Bronchial epithelial cell (primary cell): Measurements from ENCODE around the gene OBP2B. TPM values are rescaled to one million over a fixed set of nuclear protein-coding genes. Genes with fewer than 3 reads are reported as not detected.

Experiments
- DNase-seq: peaks from one replicate; pipeline ENCODE4 v3.0.0-alpha.2; 2010; ENCODE audit warnings: low read depth
- FAIRE-seq: peaks from 2 replicates; lab custom pipeline; 2011; peaks lifted over from hg19 to GRCh38; lab: Jason Lieb, UNC
- H3K27me3 ChIP-seq: 2 replicates; pipeline ENCODE4 v1.5.1; 2011; ENCODE audit warnings: low read length; ENCODE audit not compliant: control insufficient read depth, insufficient read depth
- H3K36me3 ChIP-seq: 2 replicates; pipeline ENCODE4 v1.5.1; 2011; ENCODE audit warnings: low read length; ENCODE audit not compliant: control insufficient read depth, insufficient read depth
- H3K4me3 ChIP-seq: 2 replicates; pipeline ENCODE4 v1.5.1; 2011; ENCODE audit warnings: mild to moderate bottlenecking, low read depth, low read length, control low read depth
- CTCF ChIP-seq: IDR thresholded peaks from 2 replicates; pipeline ENCODE4 v1.5.1; 2011; ENCODE audit warnings: mild to moderate bottlenecking, moderate library complexity, low read length, control low read depth, inconsistent platforms; ENCODE audit not compliant: insufficient read depth, severe bottlenecking
- total RNA-seq: library from RNA; depleted of rRNA; stranded (reverse); fragments of >200 nt; gene quantifications from 2 replicates; pipeline ENCODE4 v1.2.1, GENCODE V29; 2014

Gene OBP2B
- total RNA-seq, 1 donor from 2014 or later = not detected

- Histone ChIP-seq H3K4me3 (no peak overlapping the region), H3K36me3 (no peaks in the 10 kb centered on the region), H3K27me3 (peaks cover 7% of the 10 kb centered on the region)
- no peak for DNase-seq
- TF ChIP-seq CTCF = no peak
- no peak for FAIRE-seq
Observed at GRCh38 chr9:133158695-133159094, 50.4 kb downstream of the OBP2B start.

Other genes with a start within 250 kb of the OBP2B start
- gene GFI1B, start 230.6 kb downstream of the OBP2B start, total RNA-seq = not detected in 2 replicates
- gene GTF3C5, start 178.3 kb downstream of the OBP2B start, total RNA-seq = 29.7 and 31.4 TPM in 2 replicates
- 0.53 and 1.3 TPM in 2 replicates for gene CEL, start 147.3 kb downstream of the OBP2B start, total RNA-seq
- 18.7 and 21.1 TPM in 2 replicates for gene RALGDS, start 88.0 kb downstream of the OBP2B start, total RNA-seq
- gene GBGT1, start 45.3 kb downstream of the OBP2B start, total RNA-seq = 1.0 and 1.1 TPM in 2 replicates
- gene ABO, start 66.0 kb upstream of the OBP2B start, total RNA-seq = 1.8 and 1.9 TPM in 2 replicates
- gene SURF6, start 126.9 kb upstream of the OBP2B start, total RNA-seq = 9.0 and 11.1 TPM in 2 replicates
- 17.5 and 21.3 TPM in 2 replicates for gene MED22, start 138.9 kb upstream of the OBP2B start, total RNA-seq
- 2,200 and 3,023 TPM in 2 replicates for gene RPL7A, start 139.0 kb upstream of the OBP2B start, total RNA-seq
- gene SURF1, start 147.2 kb upstream of the OBP2B start, total RNA-seq = 23.4 and 44.5 TPM in 2 replicates
- 46.6 and 51.3 TPM in 2 replicates for gene SURF2, start 147.3 kb upstream of the OBP2B start, total RNA-seq
- gene SURF4, start 166.8 kb upstream of the OBP2B start, total RNA-seq = 269 and 295 TPM in 2 replicates
- gene STKLD1, start 167.1 kb upstream of the OBP2B start, total RNA-seq = under 0.01 and 0.38 TPM in 2 replicates
- 13.7 and 15.5 TPM in 2 replicates for gene REXO4, start 208.8 kb upstream of the OBP2B start, total RNA-seq
- gene ADAMTS13, start 213.1 kb upstream of the OBP2B start, total RNA-seq = 0.53 and 1.0 TPM in 2 replicates